ENCODE data around the gene DIPK2A. TPM values are rescaled to one million over a fixed set of nuclear protein-coding genes. Genes with fewer than 3 reads are reported as not detected.

Gene DIPK2A
- total and polyA plus RNA-seq, 2 of the 4 experiments (the other 2 are of a cell fraction): 9.3 to 14.0 TPM

GRCh38 chr3:143928541-143929255 lies 42.9 kb upstream of the DIPK2A start:
- no peak overlapping the region for H3K18ac ChIP-seq (ENCODE audit: low read depth, low read length)
- no peak overlapping the region for H4K5ac ChIP-seq (ENCODE audit: low read depth, low read length)
- no peak overlapping the region for H2AFZ ChIP-seq (replicated peaks; ENCODE audit: low read length, poor library complexity)
- H3K14ac ChIP-seq (replicated peaks; ENCODE audit: low read depth, low read length): no peak overlapping the region
- H4K8ac ChIP-seq (ENCODE audit: low read depth in 2 of 2, low read length in 2 of 2): no peak overlapping the region
- H2BK15ac ChIP-seq (ENCODE audit: low read depth, low read length): no peak overlapping the region
- no peak overlapping the region for H3K56ac ChIP-seq (ENCODE audit: extremely low read depth, insufficient read depth, low read length)
- BruUV-seq (replicated peaks): no TSS peak
- no peaks in the 10 kb centered on the region for H3K9me1 ChIP-seq (ENCODE audit: insufficient read depth, low read length)
- H3K9ac ChIP-seq (ENCODE audit: low read depth, low read length): no peak overlapping the region
- dilution Hi-C loops (cut with HindIII; ENCODE audit: low sequenced_read_pairs, unreplicated experiment) (no loop called here), intact Hi-C loops (cut with micrococcal nuclease) (no loop called here), in situ Hi-C loops (cut with MboI; ENCODE audit: low sequenced_read_pairs) (no loop called here)
- ChIA-PET CTCF (no interaction called here), POLR2A (ENCODE audit: unreplicated experiment) (no interaction called here)
- TF ChIP-seq MAZ (IDR thresholded peaks at IDR 0.05; ENCODE audit: borderline replicate concordance, low read depth, low read length) (no peak), RFX5 (IDR thresholded peaks at IDR 0.05; ENCODE audit: low read depth, low read length) (no peak), MAFK (IDR thresholded peaks at IDR 0.05; ENCODE audit: low read depth, low read length) (no peak), SMC3 (IDR thresholded peaks at IDR 0.05; ENCODE audit: low read depth, low read length) (no peak), POLR2A (IDR thresholded peaks at IDR 0.05; ENCODE audit: low read depth, low read length) (no peak), CHD1 (IDR thresholded peaks at IDR 0.05; ENCODE audit: low read depth, low read length) (no peak), RAD21 (IDR thresholded peaks at IDR 0.05; ENCODE audit: low read length) (no peak), CEBPB (IDR thresholded peaks at IDR 0.05; ENCODE audit: low read depth, low read length) (no peak), NFE2L2 (IDR thresholded peaks at IDR 0.05; ENCODE audit: low read depth, low read length) (no peak), MXI1 (IDR thresholded peaks at IDR 0.05; ENCODE audit: borderline replicate concordance, low read depth, low read length) (no peak), USF2 (IDR thresholded peaks at IDR 0.05; ENCODE audit: low read depth, low read length) (no peak), FOS (IDR thresholded peaks at IDR 0.05; ENCODE audit: low read depth, low read length) (no peak), RCOR1 (IDR thresholded peaks at IDR 0.05; ENCODE audit: insufficient replicate concordance, low read length) (no peak), BHLHE40 (IDR thresholded peaks at IDR 0.05; ENCODE audit: low read depth, low read length) (no peak)
- TF ChIP-seq, protein P1, sequence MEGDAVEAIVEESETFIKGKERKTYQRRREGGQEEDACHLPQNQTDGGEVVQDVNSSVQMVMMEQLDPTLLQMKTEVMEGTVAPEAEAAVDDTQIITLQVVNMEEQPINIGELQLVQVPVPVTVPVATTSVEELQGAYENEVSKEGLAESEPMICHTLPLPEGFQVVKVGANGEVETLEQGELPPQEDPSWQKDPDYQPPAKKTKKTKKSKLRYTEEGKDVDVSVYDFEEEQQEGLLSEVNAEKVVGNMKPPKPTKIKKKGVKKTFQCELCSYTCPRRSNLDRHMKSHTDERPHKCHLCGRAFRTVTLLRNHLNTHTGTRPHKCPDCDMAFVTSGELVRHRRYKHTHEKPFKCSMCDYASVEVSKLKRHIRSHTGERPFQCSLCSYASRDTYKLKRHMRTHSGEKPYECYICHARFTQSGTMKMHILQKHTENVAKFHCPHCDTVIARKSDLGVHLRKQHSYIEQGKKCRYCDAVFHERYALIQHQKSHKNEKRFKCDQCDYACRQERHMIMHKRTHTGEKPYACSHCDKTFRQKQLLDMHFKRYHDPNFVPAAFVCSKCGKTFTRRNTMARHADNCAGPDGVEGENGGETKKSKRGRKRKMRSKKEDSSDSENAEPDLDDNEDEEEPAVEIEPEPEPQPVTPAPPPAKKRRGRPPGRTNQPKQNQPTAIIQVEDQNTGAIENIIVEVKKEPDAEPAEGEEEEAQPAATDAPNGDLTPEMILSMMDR (conservative IDR thresholded peaks at IDR 0.05; ENCODE audit: low read depth, low read length): no peak
- TF ChIP-seq, protein P2, sequence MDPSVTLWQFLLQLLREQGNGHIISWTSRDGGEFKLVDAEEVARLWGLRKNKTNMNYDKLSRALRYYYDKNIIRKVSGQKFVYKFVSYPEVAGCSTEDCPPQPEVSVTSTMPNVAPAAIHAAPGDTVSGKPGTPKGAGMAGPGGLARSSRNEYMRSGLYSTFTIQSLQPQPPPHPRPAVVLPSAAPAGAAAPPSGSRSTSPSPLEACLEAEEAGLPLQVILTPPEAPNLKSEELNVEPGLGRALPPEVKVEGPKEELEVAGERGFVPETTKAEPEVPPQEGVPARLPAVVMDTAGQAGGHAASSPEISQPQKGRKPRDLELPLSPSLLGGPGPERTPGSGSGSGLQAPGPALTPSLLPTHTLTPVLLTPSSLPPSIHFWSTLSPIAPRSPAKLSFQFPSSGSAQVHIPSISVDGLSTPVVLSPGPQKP (IDR thresholded peaks at IDR 0.05; ENCODE audit: borderline replicate concordance, low read depth, low read length): no peak
- H2AK5ac ChIP-seq (ENCODE audit: low read depth, low read length): no peak overlapping the region
- H3K36me3 ChIP-seq (ENCODE audit: control insufficient read depth, insufficient read depth, low read length): no peaks in the 10 kb centered on the region
- H4K20me1 ChIP-seq (ENCODE audit: insufficient read depth, low read length): no peaks in the 10 kb centered on the region
- no peak overlapping the region for H3K4me2 ChIP-seq (ENCODE audit: low read depth, low read length)
- no peaks in the 10 kb centered on the region for H3K79me1 ChIP-seq (ENCODE audit: low read depth in 1 of 2, low read length in 2 of 2)
- H2BK120ac ChIP-seq (ENCODE audit: low read depth, low read length): no peak overlapping the region
- no peaks in the 10 kb centered on the region for H3K4me1 ChIP-seq (ENCODE audit: control insufficient read depth, insufficient read depth, low read length)
- DNase-seq: no peak
- H3K4ac ChIP-seq (ENCODE audit: low read depth, low read length): no peak overlapping the region
- H3K27me3 ChIP-seq (ENCODE audit: control insufficient read depth, insufficient read depth, low read length): no peaks in the 10 kb centered on the region
- no peak overlapping the region for H2BK20ac ChIP-seq (ENCODE audit: low read depth, low read length)
- H3K23ac ChIP-seq (ENCODE audit: low read depth, low read length): no peak overlapping the region
- H3K9me3 ChIP-seq (ENCODE audit: control insufficient read depth, insufficient read depth, low read length): no peaks in the 10 kb centered on the region
- no peak overlapping the region for H2BK5ac ChIP-seq (ENCODE audit: low read depth, low read length, poor library complexity, severe bottlenecking)
- WGBS, 2 experiments (ENCODE audit: extremely low coverage in 2 of 2, insufficient read length in 1 of 2): no CpG with 5 or more reads among the region's 3 CpGs
- no peak for ATAC-seq (ENCODE audit: low read depth)
- H2AK9ac ChIP-seq (replicated peaks; ENCODE audit: low read depth, low read length, poor library complexity): no peak overlapping the region
- no peak overlapping the region for H3K4me3 ChIP-seq (ENCODE audit: insufficient read depth, low read depth, low read length)
- no peak overlapping the region for H4K91ac ChIP-seq (ENCODE audit: insufficient read depth, low read depth, low read length)
- no peak overlapping the region for H3K27ac ChIP-seq (ENCODE audit: insufficient read depth, low read length)

All from IMR-90 (cell line).